GM12878 (cell line): ENCODE measurements around the gene CITED2. TPM values are rescaled to one million over a fixed set of nuclear protein-coding genes. Genes with fewer than 3 reads are reported as not detected.
A peak's percentile ranks its signal among the peaks of the same experiment; 100 is the strongest.

Experiments used
- EGR1 ChIP-seq, 2 experiments: IDR thresholded peaks; 1 replicate in 1 of 2; 2 replicates in 1 of 2; pipeline ENCODE4 v1.6.1; 2011 to 2012; ENCODE audit warnings: low read depth in 2 of 2, low read length in 2 of 2, borderline replicate concordance in 1 of 2, mild to moderate bottlenecking in 1 of 2, moderate library complexity in 1 of 2
- EZH2 ChIP-seq: IDR thresholded peaks from 2 replicates; pipeline ENCODE4 v1.6.1; 2012; ENCODE audit warnings: low read depth, mild to moderate bottlenecking, control low read depth, inconsistent platforms, low read length, borderline replicate concordance; ENCODE audit not compliant: control insufficient read depth
- FOS ChIP-seq: IDR thresholded peaks from 3 replicates; pipeline ENCODE4 v1.6.1; 2011; ENCODE audit warnings: borderline replicate concordance; ENCODE audit not compliant: insufficient read length; ENCODE audit errors: extremely low read depth
- GATAD2B ChIP-seq: fragments of 450-650 bp; conservative IDR thresholded peaks from 2 replicates; pipeline ENCODE4 v1.6.1; 2017; ENCODE audit warnings: low read depth, mild to moderate bottlenecking, moderate library complexity
- HCFC1 ChIP-seq: fragments of 150-350 bp; IDR thresholded peaks from 2 replicates; pipeline ENCODE4 v1.6.1; 2014; ENCODE audit warnings: low read length
- HDGF ChIP-seq: fragments of 450-650 bp; IDR thresholded peaks from 2 replicates; pipeline ENCODE4 v1.6.1; 2016; ENCODE audit warnings: antibody characterized with exemption
- KAT2A ChIP-seq: conservative IDR thresholded peaks from 2 replicates; pipeline ENCODE4 v1.6.1; 2011; ENCODE audit warnings: low read depth, low read length; ENCODE audit not compliant: control insufficient read depth
- MYB ChIP-seq: fragments of 150-350 bp; IDR thresholded peaks from 2 replicates; pipeline ENCODE4 v1.6.1; 2014; ENCODE audit warnings: mild to moderate bottlenecking, low read depth, low read length, borderline replicate concordance
- MYC ChIP-seq: IDR thresholded peaks from 2 replicates; pipeline ENCODE4 v1.6.1; 2011; ENCODE audit warnings: mild to moderate bottlenecking, low read length, moderate library complexity, inconsistent platforms; ENCODE audit not compliant: insufficient read depth, insufficient replicate concordance, insufficient read length, severe bottlenecking
- NRF1 ChIP-seq: conservative IDR thresholded peaks from 2 replicates; pipeline ENCODE4 v1.6.1; 2011; ENCODE audit warnings: mild to moderate bottlenecking, low read depth, low read length, improper control_type of control experiment
- POLR2A ChIP-seq: IDR thresholded peaks from 2 replicates; pipeline ENCODE4 v1.6.1; 2011; ENCODE audit warnings: low read depth, mild to moderate bottlenecking, low read length
- POLR2AphosphoS2 ChIP-seq: IDR thresholded peaks from 2 replicates; pipeline ENCODE4 v1.6.1; 2011; ENCODE audit warnings: low read depth, mild to moderate bottlenecking, low read length, improper control_type of control experiment, moderate library complexity
- RAD21 ChIP-seq: IDR thresholded peaks from 2 replicates; pipeline ENCODE4 v1.6.1; 2011; ENCODE audit warnings: mild to moderate bottlenecking, low read depth, low read length, moderate library complexity; ENCODE audit not compliant: insufficient read depth
- SMAD5 ChIP-seq: IDR thresholded peaks from 2 replicates; pipeline ENCODE4 v1.6.1; 2016; ENCODE audit warnings: antibody characterized with exemption, low read depth
- SPI1 ChIP-seq: IDR thresholded peaks from 2 replicates; pipeline ENCODE4 v1.6.1; 2011; ENCODE audit warnings: low read depth, mild to moderate bottlenecking, low read length, moderate library complexity, borderline replicate concordance; ENCODE audit not compliant: insufficient read depth
- SRF ChIP-seq, 2 experiments: IDR thresholded peaks; 2 replicates each; pipeline ENCODE4 v1.6.1; 2011; ENCODE audit warnings: low read depth in 2 of 2, low read length in 2 of 2, mild to moderate bottlenecking in 1 of 2, moderate library complexity in 1 of 2
- ZNF24 ChIP-seq: fragments of 450-650 bp; IDR thresholded peaks from 2 replicates; pipeline ENCODE4 v1.6.1; 2017; ENCODE audit warnings: antibody characterized with exemption, mild to moderate bottlenecking
- ZNF274 ChIP-seq: IDR thresholded peaks from one replicate; pipeline ENCODE4 v1.8.0; 2011; ENCODE audit not compliant: insufficient read length, insufficient read depth
- polyA plus RNA-seq, 11 experiments: library from polyadenylated mRNA; depleted of rRNA in 4 of 11; unstranded in 6 of 11; stranded (reverse) in 5 of 11; fragments of >200 nt; fragmentation: Nextera tagmentation in 4 of 11; fragmentation: Illumina TruSeq in 1 of 11; extraction: Ambion mirVana in 4 of 11; extraction: Trizol in 1 of 11; gene quantifications; 1 replicate in 1 of 11; 2 replicates in 10 of 11; pipeline versions ENCODE4 v1.2.1 to v1.2.3, GENCODE V29; 2011 to 2016; ENCODE audit warnings: inconsistent platforms in 2 of 11, missing spikeins in 2 of 11, low read depth in 1 of 11
- total RNA-seq, 4 experiments: library from RNA; depleted of rRNA in 3 of 4; stranded (reverse); fragments of >200 nt in 3 of 4; fragmentation: Illumina TruSeq in 1 of 4; extraction: Trizol in 1 of 4; gene quantifications; 2 replicates each; pipeline versions ENCODE4 v1.2.1 to v1.2.3, GENCODE V29; 2013 to 2021
- TF ChIP-seq, protein P1 (sequence below): IDR thresholded peaks from 2 replicates; pipeline ENCODE4 v1.6.1; 2012; ENCODE audit warnings: low read length, inconsistent platforms
- TF ChIP-seq, protein P2 (sequence below): fragments of 450-650 bp; IDR thresholded peaks from 2 replicates; pipeline ENCODE4 v1.6.1; 2017; ENCODE audit warnings: mild to moderate bottlenecking, moderate library complexity
- TF ChIP-seq, protein P3 (sequence below): fragments of 450-650 bp; formaldehyde crosslinking; IDR thresholded peaks from 2 replicates; pipeline ENCODE4 v1.4.0; 2022; ENCODE audit warnings: mild to moderate bottlenecking, moderate library complexity
- TF ChIP-seq, protein P4 (sequence below): fragments of 450-650 bp; IDR thresholded peaks from 2 replicates; pipeline ENCODE4 v1.6.1; 2016; ENCODE audit warnings: mild to moderate bottlenecking

The CITED2 gene
- total and polyA plus RNA-seq, 10 of the 15 experiments (the other 5 are each of a cell fraction or from before 2014, with no cell fraction given): 0.08 to 20.0 (median 7.3) TPM

DNA sequence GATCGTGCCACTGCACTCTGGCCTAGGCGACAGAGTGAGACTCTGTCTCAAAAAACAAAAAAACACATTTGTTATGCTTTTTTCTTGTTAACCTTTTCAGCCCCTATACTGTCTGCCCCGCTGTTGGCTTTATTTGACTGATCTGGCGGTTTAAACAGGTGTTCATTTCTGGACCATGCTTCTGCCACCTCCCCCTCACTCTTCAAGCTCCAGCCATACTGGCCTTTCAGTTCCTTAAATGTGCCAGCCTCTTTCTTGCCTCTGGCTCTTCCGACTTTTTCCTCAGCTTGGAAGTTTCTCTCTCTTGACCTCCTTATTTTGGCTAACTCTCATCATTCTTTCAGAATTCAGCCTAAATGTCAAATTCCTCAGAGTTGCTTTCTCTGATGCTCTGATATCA is 47.4 kb downstream of the CITED2 start (continued):
- TF ChIP-seq POLR2A (no peak), EGR1 (IDR thresholded peaks at IDR 0.05; ENCODE audit: borderline replicate concordance in 1 of 2, low read depth in 2 of 2, low read length in 2 of 2) (no peak), HCFC1 (no peak), NRF1 (no peak), MYC (no peak), SRF (IDR thresholded peaks at IDR 0.05; ENCODE audit: low read depth in 2 of 2, low read length in 2 of 2) (no peak), SPI1 (peak; percentile 92), FOS (no peak), POLR2AphosphoS2 (no peak), ZNF24 (no peak), EZH2 (no peak), GATAD2B (peak; percentile 78; the same call in 1 of the 2 replicates), MYB (peak; percentile 83; the same call in 1 of the 2 replicates), KAT2A (no peak), SMAD5 (no peak), RAD21 (no peak), ZNF274 (no peak), HDGF (no peak)
- TF ChIP-seq, protein P1, sequence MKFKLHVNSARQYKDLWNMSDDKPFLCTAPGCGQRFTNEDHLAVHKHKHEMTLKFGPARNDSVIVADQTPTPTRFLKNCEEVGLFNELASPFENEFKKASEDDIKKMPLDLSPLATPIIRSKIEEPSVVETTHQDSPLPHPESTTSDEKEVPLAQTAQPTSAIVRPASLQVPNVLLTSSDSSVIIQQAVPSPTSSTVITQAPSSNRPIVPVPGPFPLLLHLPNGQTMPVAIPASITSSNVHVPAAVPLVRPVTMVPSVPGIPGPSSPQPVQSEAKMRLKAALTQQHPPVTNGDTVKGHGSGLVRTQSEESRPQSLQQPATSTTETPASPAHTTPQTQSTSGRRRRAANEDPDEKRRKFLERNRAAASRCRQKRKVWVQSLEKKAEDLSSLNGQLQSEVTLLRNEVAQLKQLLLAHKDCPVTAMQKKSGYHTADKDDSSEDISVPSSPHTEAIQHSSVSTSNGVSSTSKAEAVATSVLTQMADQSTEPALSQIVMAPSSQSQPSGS: no peak
- TF ChIP-seq, protein P2, sequence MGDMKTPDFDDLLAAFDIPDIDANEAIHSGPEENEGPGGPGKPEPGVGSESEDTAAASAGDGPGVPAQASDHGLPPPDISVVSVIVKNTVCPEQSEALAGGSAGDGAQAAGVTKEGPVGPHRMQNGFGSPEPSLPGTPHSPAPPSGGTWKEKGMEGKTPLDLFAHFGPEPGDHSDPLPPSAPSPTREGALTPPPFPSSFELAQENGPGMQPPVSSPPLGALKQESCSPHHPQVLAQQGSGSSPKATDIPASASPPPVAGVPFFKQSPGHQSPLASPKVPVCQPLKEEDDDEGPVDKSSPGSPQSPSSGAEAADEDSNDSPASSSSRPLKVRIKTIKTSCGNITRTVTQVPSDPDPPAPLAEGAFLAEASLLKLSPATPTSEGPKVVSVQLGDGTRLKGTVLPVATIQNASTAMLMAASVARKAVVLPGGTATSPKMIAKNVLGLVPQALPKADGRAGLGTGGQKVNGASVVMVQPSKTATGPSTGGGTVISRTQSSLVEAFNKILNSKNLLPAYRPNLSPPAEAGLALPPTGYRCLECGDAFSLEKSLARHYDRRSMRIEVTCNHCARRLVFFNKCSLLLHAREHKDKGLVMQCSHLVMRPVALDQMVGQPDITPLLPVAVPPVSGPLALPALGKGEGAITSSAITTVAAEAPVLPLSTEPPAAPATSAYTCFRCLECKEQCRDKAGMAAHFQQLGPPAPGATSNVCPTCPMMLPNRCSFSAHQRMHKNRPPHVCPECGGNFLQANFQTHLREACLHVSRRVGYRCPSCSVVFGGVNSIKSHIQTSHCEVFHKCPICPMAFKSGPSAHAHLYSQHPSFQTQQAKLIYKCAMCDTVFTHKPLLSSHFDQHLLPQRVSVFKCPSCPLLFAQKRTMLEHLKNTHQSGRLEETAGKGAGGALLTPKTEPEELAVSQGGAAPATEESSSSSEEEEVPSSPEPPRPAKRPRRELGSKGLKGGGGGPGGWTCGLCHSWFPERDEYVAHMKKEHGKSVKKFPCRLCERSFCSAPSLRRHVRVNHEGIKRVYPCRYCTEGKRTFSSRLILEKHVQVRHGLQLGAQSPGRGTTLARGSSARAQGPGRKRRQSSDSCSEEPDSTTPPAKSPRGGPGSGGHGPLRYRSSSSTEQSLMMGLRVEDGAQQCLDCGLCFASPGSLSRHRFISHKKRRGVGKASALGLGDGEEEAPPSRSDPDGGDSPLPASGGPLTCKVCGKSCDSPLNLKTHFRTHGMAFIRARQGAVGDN: no peak
- TF ChIP-seq, protein P3, sequence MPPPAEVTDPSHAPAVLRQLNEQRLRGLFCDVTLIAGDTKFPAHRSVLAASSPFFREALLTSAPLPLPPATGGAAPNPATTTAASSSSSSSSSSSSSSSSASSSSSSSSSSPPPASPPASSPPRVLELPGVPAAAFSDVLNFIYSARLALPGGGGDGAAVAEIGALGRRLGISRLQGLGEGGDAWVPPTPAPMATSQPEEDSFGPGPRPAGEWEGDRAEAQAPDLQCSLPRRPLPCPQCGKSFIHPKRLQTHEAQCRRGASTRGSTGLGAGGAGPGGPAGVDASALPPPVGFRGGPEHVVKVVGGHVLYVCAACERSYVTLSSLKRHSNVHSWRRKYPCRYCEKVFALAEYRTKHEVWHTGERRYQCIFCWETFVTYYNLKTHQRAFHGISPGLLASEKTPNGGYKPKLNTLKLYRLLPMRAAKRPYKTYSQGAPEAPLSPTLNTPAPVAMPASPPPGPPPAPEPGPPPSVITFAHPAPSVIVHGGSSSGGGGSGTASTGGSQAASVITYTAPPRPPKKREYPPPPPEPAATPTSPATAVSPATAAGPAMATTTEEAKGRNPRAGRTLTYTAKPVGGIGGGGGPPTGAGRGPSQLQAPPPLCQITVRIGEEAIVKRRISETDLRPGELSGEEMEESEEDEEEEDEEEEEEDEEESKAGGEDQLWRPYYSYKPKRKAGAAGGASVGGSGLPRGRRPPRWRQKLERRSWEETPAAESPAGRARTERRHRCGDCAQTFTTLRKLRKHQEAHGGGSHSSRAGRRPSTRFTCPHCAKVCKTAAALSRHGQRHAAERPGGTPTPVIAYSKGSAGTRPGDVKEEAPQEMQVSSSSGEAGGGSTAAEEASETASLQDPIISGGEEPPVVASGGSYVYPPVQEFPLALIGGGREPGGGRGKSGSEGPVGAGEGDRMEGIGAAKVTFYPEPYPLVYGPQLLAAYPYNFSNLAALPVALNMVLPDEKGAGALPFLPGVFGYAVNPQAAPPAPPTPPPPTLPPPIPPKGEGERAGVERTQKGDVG: no peak
- TF ChIP-seq, protein P4, sequence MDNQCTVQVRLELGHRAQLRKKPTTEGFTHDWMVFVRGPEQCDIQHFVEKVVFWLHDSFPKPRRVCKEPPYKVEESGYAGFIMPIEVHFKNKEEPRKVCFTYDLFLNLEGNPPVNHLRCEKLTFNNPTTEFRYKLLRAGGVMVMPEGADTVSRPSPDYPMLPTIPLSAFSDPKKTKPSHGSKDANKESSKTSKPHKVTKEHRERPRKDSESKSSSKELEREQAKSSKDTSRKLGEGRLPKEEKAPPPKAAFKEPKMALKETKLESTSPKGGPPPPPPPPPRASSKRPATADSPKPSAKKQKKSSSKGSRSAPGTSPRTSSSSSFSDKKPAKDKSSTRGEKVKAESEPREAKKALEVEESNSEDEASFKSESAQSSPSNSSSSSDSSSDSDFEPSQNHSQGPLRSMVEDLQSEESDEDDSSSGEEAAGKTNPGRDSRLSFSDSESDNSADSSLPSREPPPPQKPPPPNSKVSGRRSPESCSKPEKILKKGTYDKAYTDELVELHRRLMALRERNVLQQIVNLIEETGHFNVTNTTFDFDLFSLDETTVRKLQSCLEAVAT: peak; percentile 59
